ENCODE measurements around the gene CDH1.

The CDH1 gene

DNA sequence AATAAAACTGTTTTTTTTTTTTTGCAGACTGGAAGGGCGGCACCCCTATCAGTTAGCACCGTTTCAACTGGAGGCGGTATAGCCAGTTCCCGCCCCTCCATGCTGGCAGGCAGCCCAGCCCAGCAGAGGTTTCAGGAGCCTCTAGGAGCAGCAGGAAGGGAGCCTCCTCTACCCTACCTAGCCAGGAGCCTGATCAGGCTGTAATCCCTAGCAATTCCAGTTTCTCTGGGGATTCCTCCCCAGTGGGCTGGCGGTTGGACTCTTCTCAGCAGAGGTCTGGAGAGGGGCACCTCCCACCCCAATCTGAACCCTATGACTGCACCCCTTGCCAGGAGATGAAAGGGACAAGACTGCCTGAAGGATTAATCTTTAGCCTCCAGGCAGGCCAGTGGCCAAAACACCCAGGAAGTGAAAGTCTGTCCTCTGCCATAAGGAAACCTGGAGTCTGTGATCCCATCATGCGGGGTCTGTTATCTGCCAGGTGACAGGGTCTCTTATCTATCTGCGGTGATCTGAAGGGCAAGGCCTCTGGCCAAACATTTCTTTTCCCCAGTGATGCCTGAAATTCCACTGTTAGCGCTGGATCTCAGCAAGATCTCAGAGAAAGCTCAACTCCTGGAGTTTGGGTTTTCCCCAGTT, 4.9 kb upstream of the CDH1 start:
- no peak overlapping the region for H3K4me3 ChIP-seq (ENCODE audit: low read depth, low read length)
- TF ChIP-seq, protein P1, sequence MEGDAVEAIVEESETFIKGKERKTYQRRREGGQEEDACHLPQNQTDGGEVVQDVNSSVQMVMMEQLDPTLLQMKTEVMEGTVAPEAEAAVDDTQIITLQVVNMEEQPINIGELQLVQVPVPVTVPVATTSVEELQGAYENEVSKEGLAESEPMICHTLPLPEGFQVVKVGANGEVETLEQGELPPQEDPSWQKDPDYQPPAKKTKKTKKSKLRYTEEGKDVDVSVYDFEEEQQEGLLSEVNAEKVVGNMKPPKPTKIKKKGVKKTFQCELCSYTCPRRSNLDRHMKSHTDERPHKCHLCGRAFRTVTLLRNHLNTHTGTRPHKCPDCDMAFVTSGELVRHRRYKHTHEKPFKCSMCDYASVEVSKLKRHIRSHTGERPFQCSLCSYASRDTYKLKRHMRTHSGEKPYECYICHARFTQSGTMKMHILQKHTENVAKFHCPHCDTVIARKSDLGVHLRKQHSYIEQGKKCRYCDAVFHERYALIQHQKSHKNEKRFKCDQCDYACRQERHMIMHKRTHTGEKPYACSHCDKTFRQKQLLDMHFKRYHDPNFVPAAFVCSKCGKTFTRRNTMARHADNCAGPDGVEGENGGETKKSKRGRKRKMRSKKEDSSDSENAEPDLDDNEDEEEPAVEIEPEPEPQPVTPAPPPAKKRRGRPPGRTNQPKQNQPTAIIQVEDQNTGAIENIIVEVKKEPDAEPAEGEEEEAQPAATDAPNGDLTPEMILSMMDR (IDR thresholded peaks at IDR 0.05; ENCODE audit: low read depth, low read length) = no peak

DNA sequence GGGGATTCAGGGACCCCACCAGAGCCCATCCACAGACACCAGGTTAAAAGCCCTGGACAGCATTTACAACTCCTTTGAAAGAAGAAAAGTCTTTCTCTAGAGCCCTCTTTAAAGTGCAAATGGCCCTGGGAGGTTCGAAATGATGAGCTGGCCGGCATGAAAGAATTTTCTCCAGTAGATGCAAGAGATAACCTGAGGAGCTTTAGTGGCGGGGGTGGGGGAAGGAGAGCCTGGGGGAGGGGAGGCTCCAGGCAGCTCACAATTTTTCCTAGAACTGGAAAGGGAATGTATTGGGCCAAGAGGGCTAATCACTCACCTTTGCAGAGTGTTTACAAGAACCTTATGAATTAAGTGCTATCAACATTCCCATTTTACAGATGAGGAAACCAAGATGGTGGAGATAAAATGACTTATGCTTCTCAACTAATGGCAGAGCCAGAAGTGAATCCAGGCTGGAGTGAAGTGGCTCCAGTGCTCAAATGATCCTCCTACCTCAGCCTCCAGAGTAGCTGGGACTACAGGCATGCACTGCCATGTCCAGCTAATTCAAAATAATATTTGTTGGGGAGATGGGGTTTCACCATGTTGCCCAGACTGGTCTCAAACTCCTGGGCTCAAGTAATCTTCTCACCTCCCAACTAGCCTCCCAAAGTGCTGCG, 4.2 kb upstream of the CDH1 start:
- TF ChIP-seq, protein P1 (IDR thresholded peaks at IDR 0.05; ENCODE audit: low read depth, low read length) = no peak
- H3K4me3 ChIP-seq (ENCODE audit: low read depth, low read length) = no peak overlapping the region

DNA sequence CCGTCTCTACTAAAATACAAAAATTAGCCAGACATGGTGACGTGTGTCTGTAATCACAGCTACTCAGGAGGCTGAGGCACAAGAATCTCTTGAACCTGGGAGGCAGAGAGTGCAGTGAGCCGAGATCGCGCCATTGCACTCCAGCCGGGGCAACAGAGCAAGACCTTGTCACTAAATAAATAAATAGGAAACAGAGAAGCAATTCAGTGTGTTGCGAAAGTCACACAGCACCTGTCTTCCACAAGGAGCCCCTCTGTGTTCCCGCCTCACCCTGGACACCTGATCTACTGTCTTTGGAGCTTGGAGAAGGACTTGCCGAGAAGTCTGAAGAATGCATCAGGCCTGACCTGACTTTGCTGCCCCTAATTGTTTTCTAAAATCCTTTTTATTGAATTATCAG, 3.5 kb upstream of the CDH1 start:
- TF ChIP-seq, protein P1 (IDR thresholded peaks at IDR 0.05; ENCODE audit: low read depth, low read length) = no peak
- no peak overlapping the region for H3K4me3 ChIP-seq (ENCODE audit: low read depth, low read length)

DNA sequence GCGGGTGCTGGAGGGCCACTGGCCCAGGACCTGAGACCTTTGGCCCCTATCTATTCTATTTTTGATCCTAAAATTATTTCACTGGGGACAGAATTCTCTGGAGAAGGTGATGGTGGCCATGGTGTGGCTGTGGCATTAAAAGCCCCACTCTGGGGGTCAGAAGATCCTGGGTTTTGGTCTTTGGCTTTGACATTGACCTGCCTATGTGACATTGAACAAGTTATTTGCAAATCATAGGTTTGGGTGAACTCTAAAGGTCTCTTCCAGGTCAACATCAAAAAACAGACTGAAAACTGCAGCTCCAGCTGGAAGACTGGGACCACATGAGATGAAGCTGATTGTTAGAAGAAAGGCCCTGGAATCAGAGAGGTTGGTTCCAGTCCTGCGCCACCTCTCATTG, 2.3 kb upstream of the CDH1 start:
- TF ChIP-seq, protein P1 (IDR thresholded peaks at IDR 0.05; ENCODE audit: low read depth, low read length) = no peak
- no peak overlapping the region for H3K4me3 ChIP-seq (ENCODE audit: low read depth, low read length)

DNA sequence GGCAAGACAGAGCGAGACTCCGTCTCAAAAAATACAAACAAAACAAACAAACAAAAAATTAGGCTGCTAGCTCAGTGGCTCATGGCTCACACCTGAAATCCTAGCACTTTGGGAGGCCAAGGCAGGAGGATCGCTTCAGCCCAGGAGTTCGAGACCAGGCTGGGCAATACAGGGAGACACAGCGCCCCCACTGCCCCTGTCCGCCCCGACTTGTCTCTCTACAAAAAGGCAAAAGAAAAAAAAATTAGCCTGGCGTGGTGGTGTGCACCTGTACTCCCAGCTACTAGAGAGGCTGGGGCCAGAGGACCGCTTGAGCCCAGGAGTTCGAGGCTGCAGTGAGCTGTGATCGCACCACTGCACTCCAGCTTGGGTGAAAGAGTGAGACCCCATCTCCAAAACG, 531 bp upstream of the CDH1 start:
- TF ChIP-seq, protein P1 (IDR thresholded peaks at IDR 0.05; ENCODE audit: low read depth, low read length) = no peak
- H3K4me3 ChIP-seq (ENCODE audit: low read depth, low read length) = no peak overlapping the region

DNA sequence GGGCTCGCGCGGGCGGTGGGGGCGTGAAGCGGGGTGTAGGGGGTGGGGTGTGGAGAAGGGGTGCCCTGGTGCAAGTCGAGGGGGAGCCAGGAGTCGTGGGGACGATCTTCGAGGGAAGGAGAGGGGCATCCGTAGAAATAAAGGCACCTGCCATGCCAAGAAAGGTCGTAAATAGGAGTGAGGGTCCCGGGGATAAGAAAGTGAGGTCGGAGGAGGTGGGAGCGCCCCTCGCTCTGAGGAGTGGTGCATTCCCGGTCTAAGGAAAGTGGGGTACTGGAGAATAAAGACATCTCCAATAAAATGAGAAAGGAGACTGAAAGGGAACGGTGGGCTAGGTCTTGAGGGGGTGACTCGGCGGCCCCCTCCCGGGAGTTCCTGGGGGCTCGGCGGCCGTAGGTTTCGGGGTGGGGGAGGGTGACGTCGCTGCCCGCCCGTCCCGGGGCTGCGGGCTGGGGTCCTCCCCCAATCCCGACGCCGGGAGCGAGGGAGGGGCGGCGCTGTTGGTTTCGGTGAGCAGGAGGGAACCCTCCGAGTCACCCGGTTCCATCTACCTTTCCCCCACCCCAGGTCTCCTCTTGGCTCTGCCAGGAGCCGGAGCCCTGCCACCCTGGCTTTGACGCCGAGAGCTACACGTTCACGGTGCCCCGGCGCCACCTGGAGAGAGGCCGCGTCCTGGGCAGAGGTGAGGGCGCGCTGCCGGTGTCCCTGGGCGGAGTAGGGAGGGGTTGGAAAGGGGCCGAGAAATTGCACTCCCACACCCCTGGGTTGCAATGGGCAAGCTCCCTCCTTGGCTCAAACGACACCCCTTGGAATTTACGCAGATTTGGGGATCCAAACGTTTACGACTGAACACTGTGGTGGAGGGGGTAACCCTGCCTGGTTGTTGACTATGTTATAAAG, 888 bp downstream of the CDH1 start:
- TF ChIP-seq, protein P1 (IDR thresholded peaks at IDR 0.05; ENCODE audit: low read depth, low read length) = no peak
- no peak overlapping the region for H3K4me3 ChIP-seq (ENCODE audit: low read depth, low read length)
